Neural cell (in vitro differentiated cells): ENCODE data around the gene ZNF175.

Experiments
- EP300 ChIP-seq: fragments of 450-650 bp; conservative IDR thresholded peaks from 2 replicates; pipeline ENCODE4 v1.6.1; 2014; ENCODE audit warnings: antibody characterized with exemption, mild to moderate bottlenecking, moderate library complexity; ENCODE audit not compliant: poor library complexity, severe bottlenecking
- EZH2 ChIP-seq: fragments of 200-600, 300-800 bp; shearing (Covaris generic), sonication (generic); IDR thresholded peaks from 2 replicates; pipeline ENCODE4 v1.6.1; 2014; ENCODE audit warnings: antibody characterized with exemption, low read length, borderline replicate concordance, mild to moderate bottlenecking; ENCODE audit not compliant: insufficient read depth, poor library complexity, severe bottlenecking
- MXI1 ChIP-seq: fragments of 450-650 bp; conservative IDR thresholded peaks from 2 replicates; pipeline ENCODE4 v1.6.1; 2014; ENCODE audit warnings: antibody characterized with exemption, mild to moderate bottlenecking; ENCODE audit not compliant: poor library complexity, severe bottlenecking
- POLR2AphosphoS5 ChIP-seq: IDR thresholded peaks from 2 replicates; pipeline ENCODE4 v1.6.1; 2012
- RAD21 ChIP-seq: fragments of 450-650 bp; conservative IDR thresholded peaks from 2 replicates; pipeline ENCODE4 v1.6.1; 2014; ENCODE audit warnings: antibody characterized with exemption, mild to moderate bottlenecking, moderate library complexity
- REST ChIP-seq: IDR thresholded peaks from 2 replicates; pipeline ENCODE4 v1.6.1; 2012; ENCODE audit warnings: borderline replicate concordance
- SMC3 ChIP-seq: fragments of 450-650 bp; conservative IDR thresholded peaks from 2 replicates; pipeline ENCODE4 v1.6.1; 2014; ENCODE audit warnings: antibody characterized with exemption, mild to moderate bottlenecking, moderate library complexity; ENCODE audit not compliant: poor library complexity
- TF ChIP-seq, protein P1 (sequence below): fragments of 450-650 bp; IDR thresholded peaks from 2 replicates; pipeline ENCODE4 v1.5.1; 2014; ENCODE audit warnings: antibody characterized with exemption, mild to moderate bottlenecking, moderate library complexity; ENCODE audit not compliant: poor library complexity, severe bottlenecking

- TF ChIP-seq, protein P1, sequence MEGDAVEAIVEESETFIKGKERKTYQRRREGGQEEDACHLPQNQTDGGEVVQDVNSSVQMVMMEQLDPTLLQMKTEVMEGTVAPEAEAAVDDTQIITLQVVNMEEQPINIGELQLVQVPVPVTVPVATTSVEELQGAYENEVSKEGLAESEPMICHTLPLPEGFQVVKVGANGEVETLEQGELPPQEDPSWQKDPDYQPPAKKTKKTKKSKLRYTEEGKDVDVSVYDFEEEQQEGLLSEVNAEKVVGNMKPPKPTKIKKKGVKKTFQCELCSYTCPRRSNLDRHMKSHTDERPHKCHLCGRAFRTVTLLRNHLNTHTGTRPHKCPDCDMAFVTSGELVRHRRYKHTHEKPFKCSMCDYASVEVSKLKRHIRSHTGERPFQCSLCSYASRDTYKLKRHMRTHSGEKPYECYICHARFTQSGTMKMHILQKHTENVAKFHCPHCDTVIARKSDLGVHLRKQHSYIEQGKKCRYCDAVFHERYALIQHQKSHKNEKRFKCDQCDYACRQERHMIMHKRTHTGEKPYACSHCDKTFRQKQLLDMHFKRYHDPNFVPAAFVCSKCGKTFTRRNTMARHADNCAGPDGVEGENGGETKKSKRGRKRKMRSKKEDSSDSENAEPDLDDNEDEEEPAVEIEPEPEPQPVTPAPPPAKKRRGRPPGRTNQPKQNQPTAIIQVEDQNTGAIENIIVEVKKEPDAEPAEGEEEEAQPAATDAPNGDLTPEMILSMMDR = no peak
- TF ChIP-seq SMC3 (no peak), RAD21 (no peak), REST (no peak), POLR2AphosphoS5 (no peak), EZH2 (no peak), EP300 (no peak), MXI1 (no peak)
Measured at GRCh38 chr19:51607077-51607476, 36.0 kb downstream of the ZNF175 start.
